Suppressor macrophage (primary cell): ENCODE results near the gene RNASE4.

Experiments
- DNase-seq, 4 experiments: peaks; one replicate each; pipeline ENCODE4 v3.0.0-alpha.2; 2020 to 2022

Gene RNASE4

GRCh38 chr14:20676072-20676471 lies 8.3 kb upstream of the RNASE4 start:
- DNase-seq: no peak

GRCh38 chr14:20679907-20680306 lies 4.5 kb upstream of the RNASE4 start:
- peak in 2 of 4 experiments; percentile 41 to 48 for DNase-seq

- DNase-seq: no peak
These were observed 4.0 kb upstream of the RNASE4 start for GRCh38 chr14:20680363-20680762.

- no peak for DNase-seq
These were observed 3.5 kb upstream of the RNASE4 start for GRCh38 chr14:20680843-20681347.

GRCh38 chr14:20681348-20682126 lies 2.8 kb upstream of the RNASE4 start:
- DNase-seq: peak; percentile 86 to 91 (median 90)

GRCh38 chr14:20682127-20682434 lies 2.3 kb upstream of the RNASE4 start:
- DNase-seq: no peak

GRCh38 chr14:20682435-20683124 lies 1.8 kb upstream of the RNASE4 start:
- DNase-seq: peak; percentile 82 to 95 (median 92)

- DNase-seq: peak; percentile 83 to 87 (median 85)
These were observed 1.1 kb upstream of the RNASE4 start for GRCh38 chr14:20683125-20683890.

- peak; percentile 12 to 48 (median 32) for DNase-seq
These were observed 499 bp downstream of the RNASE4 start for GRCh38 chr14:20684662-20685456.

GRCh38 chr14:20686386-20687143 lies 2.2 kb downstream of the RNASE4 start:
- no peak for DNase-seq

GRCh38 chr14:20687362-20688166 lies 3.2 kb downstream of the RNASE4 start:
- no peak for DNase-seq

GRCh38 chr14:20688167-20688839 lies 3.9 kb downstream of the RNASE4 start, which contains the start of gene ANG:
ANG (plus strand) TSS chr14:20688764; CDS start chr14:20693565, 4,801 bp downstream.
- no peak for DNase-seq

- peak; percentile 70 to 88 (median 84) for DNase-seq
These were observed 6.7 kb downstream of the RNASE4 start for GRCh38 chr14:20690848-20691640.

- no peak for DNase-seq
These were observed 7.9 kb downstream of the RNASE4 start for GRCh38 chr14:20692116-20692751.

GRCh38 chr14:20696764-20697163 lies 12.4 kb downstream of the RNASE4 start:
- DNase-seq: peak in 3 of 4 experiments; percentile 15 to 50 (median 41)

- peak; percentile 86 to 91 (median 89) for DNase-seq
These were observed 13.1 kb downstream of the RNASE4 start for GRCh38 chr14:20697273-20698017.

- DNase-seq: no peak
These were observed 13.6 kb downstream of the RNASE4 start for GRCh38 chr14:20698018-20698329.

- DNase-seq: no peak
These were observed 14.6 kb downstream of the RNASE4 start for GRCh38 chr14:20698934-20699333.
